SK-N-SH (cell line): Measurements from ENCODE around the gene CRCP.

Experiments used
- CTCF ChIP-seq: fragments of 200-600 bp; sonication (generic); IDR thresholded peaks from 2 replicates; pipeline ENCODE4 v1.6.1; 2017; ENCODE audit warnings: antibody characterized with exemption, mild to moderate bottlenecking, moderate library complexity
- TAF1 ChIP-seq: IDR thresholded peaks from 2 replicates; pipeline ENCODE4 v1.6.1; 2012; ENCODE audit warnings: low read depth, mild to moderate bottlenecking, low read length, moderate library complexity, borderline replicate concordance

GRCh38 chr7:66095010-66095409 lies 19.6 kb upstream of the CRCP start:
- no peak for TF ChIP-seq CTCF
- no peak for TF ChIP-seq TAF1
